ENCODE data around the gene CACNA1D. TPM values are rescaled to one million over a fixed set of nuclear protein-coding genes. Genes with fewer than 3 reads are reported as not detected.

The CACNA1D gene
- polyA plus RNA-seq, 1 donor (not counting 4 experiments of a cell fraction or from before 2014, with no cell fraction given), result 0.20 TPM

- no peak overlapping the region for H3K27ac ChIP-seq (ENCODE audit: control insufficient read depth, insufficient read depth, low read length)
- no peak for DNase-seq (ENCODE audit: low read depth, low spot score)
- H3K4me2 ChIP-seq (ENCODE audit: control insufficient read depth, extremely low read depth, insufficient read depth, low read depth, low read length), result no peak overlapping the region
- dilution Hi-C loops (cut with MboI; ENCODE audit: extremely low pct_ligation_motif_present, low sequenced_read_pairs), result no loop called here
- H3K9ac ChIP-seq (ENCODE audit: control insufficient read depth, extremely low read depth, insufficient read depth, low read length), result no peak overlapping the region
- H3K27me3 ChIP-seq (ENCODE audit: control insufficient read depth, extremely low read depth, insufficient read depth, low read length), result peaks cover 8% of the 10 kb centered on the region
- no peak overlapping the region for H3K4me3 ChIP-seq (ENCODE audit: control insufficient read depth in 2 of 3, extremely low read depth in 1 of 3, insufficient read depth in 2 of 3, low read depth in 1 of 3, low read length in 3 of 3)
- no peaks in the 10 kb centered on the region for H3K36me3 ChIP-seq (ENCODE audit: control insufficient read depth in 2 of 2, extremely low read depth in 1 of 2, insufficient read depth in 2 of 2, low read length in 2 of 2)
- H3K9me3 ChIP-seq (ENCODE audit: control insufficient read depth, low read depth, low read length), result no peaks in the 10 kb centered on the region
- FAIRE-seq, result no peak
- H4K20me1 ChIP-seq (ENCODE audit: control insufficient read depth, extremely low read depth, insufficient read depth, low read length), result no peaks in the 10 kb centered on the region
- TF ChIP-seq, protein P1, sequence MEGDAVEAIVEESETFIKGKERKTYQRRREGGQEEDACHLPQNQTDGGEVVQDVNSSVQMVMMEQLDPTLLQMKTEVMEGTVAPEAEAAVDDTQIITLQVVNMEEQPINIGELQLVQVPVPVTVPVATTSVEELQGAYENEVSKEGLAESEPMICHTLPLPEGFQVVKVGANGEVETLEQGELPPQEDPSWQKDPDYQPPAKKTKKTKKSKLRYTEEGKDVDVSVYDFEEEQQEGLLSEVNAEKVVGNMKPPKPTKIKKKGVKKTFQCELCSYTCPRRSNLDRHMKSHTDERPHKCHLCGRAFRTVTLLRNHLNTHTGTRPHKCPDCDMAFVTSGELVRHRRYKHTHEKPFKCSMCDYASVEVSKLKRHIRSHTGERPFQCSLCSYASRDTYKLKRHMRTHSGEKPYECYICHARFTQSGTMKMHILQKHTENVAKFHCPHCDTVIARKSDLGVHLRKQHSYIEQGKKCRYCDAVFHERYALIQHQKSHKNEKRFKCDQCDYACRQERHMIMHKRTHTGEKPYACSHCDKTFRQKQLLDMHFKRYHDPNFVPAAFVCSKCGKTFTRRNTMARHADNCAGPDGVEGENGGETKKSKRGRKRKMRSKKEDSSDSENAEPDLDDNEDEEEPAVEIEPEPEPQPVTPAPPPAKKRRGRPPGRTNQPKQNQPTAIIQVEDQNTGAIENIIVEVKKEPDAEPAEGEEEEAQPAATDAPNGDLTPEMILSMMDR (optimal IDR thresholded peaks at IDR 0.05 in 1 of 3, IDR thresholded peaks at IDR 0.05 in 1 of 3, conservative IDR thresholded peaks at IDR 0.05 in 1 of 3; ENCODE audit: extremely low read depth in 1 of 3, insufficient read depth in 2 of 3, low read length in 3 of 3), result no peak
- TF ChIP-seq EZH2 (IDR thresholded peaks at IDR 0.05; ENCODE audit: low read length), result no peak
- H3K79me2 ChIP-seq (ENCODE audit: control insufficient read depth, insufficient read depth, low read length), result no peaks in the 10 kb centered on the region
- H3K9me1 ChIP-seq (ENCODE audit: control insufficient read depth, extremely low read depth, insufficient read depth, low read length), result no peaks in the 10 kb centered on the region
- H3K4me1 ChIP-seq (ENCODE audit: control insufficient read depth, extremely low read depth, insufficient read depth, low read length), result no peaks in the 10 kb centered on the region
- H2AFZ ChIP-seq (ENCODE audit: control insufficient read depth, low read length), result no peak overlapping the region
These were observed 285.8 kb downstream of the CACNA1D start for GRCh38 chr3:53780171-53780570.

DNA sequence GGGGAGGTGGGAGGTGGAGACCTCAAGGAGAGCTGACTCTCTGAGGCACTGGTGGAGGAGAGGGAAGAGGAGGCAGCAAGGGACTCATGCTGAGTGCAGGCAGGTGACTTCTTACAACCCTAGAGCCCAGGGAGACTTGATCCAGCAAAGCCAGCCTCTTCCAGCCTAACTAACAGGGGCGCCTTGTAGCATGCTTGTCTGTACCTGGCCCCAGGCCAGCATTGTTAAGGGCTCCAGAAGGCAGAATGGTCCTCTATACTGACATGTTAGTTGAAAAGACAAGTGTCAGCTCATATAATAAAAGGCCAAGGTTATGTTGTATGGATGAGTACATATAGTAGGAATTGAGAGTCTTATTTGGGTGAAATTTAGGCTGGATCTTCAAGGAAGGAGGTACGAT, 286.4 kb downstream of the CACNA1D start:
- Histone ChIP-seq H3K9ac (ENCODE audit: control insufficient read depth, extremely low read depth, insufficient read depth, low read length) (no peak overlapping the region), H2AFZ (ENCODE audit: control insufficient read depth, low read length) (no peak overlapping the region), H3K79me2 (ENCODE audit: control insufficient read depth, insufficient read depth, low read length) (no peaks in the 10 kb centered on the region), H3K4me1 (ENCODE audit: control insufficient read depth, extremely low read depth, insufficient read depth, low read length) (no peaks in the 10 kb centered on the region), H3K27ac (ENCODE audit: control insufficient read depth, insufficient read depth, low read length) (no peak overlapping the region), H3K27me3 (ENCODE audit: control insufficient read depth, extremely low read depth, insufficient read depth, low read length) (peaks cover 8% of the 10 kb centered on the region), H3K9me1 (ENCODE audit: control insufficient read depth, extremely low read depth, insufficient read depth, low read length) (no peaks in the 10 kb centered on the region), H3K4me3 (ENCODE audit: control insufficient read depth in 2 of 3, extremely low read depth in 1 of 3, insufficient read depth in 2 of 3, low read depth in 1 of 3, low read length in 3 of 3) (no peak overlapping the region), H4K20me1 (ENCODE audit: control insufficient read depth, extremely low read depth, insufficient read depth, low read length) (no peaks in the 10 kb centered on the region), H3K9me3 (ENCODE audit: control insufficient read depth, low read depth, low read length) (no peaks in the 10 kb centered on the region), H3K4me2 (ENCODE audit: control insufficient read depth, extremely low read depth, insufficient read depth, low read depth, low read length) (no peak overlapping the region), H3K36me3 (ENCODE audit: control insufficient read depth in 2 of 2, extremely low read depth in 1 of 2, insufficient read depth in 2 of 2, low read length in 2 of 2) (no peaks in the 10 kb centered on the region)
- DNase-seq (ENCODE audit: low read depth, low spot score), result no peak
- no peak for TF ChIP-seq EZH2 (IDR thresholded peaks at IDR 0.05; ENCODE audit: low read length)
- TF ChIP-seq, protein P1 (optimal IDR thresholded peaks at IDR 0.05 in 1 of 3, IDR thresholded peaks at IDR 0.05 in 1 of 3, conservative IDR thresholded peaks at IDR 0.05 in 1 of 3; ENCODE audit: extremely low read depth in 1 of 3, insufficient read depth in 2 of 3, low read length in 3 of 3), result no peak
- dilution Hi-C loops (cut with MboI; ENCODE audit: extremely low pct_ligation_motif_present, low sequenced_read_pairs), result no loop called here
- no peak for FAIRE-seq
